ENCODE results near the gene SAMD10.
"Not testable (repeated sequence)": the region's sequence is repeated elsewhere in the genome, so short reads cannot be mapped to it uniquely, and the experiment has no call there.

The SAMD10 gene

DNA sequence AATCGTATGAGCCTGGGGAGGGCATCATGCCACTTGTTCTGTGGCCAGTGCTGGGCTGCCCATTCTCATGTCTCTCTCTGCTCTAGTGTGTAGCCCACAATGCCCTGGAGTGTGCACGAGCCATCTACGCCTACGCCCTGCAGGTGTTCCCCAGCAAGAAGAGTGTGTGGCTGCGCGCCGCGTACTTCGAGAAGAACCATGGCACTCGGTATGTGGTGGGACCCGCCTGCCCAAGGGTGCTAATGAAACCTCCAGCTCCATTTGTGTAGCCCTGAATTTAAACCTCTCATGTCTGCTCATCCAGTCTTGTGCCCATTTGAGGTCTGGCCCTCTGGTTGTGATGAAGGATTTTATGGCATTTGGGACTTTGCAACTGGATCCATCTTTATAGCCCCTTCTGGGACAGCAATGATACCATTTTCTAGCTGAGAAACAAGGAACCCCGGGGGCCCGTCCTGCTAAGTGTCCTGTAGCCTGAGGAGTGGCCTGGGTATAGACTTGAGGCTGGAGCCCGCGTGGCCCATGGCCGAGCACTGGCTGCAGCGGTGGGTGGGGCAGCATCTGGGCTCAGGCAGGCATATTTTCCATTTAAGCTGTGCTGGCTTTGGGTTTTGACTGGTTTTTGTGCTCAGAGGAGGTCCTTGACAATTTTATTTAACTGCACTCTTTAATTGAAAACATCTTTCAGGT, 43.4 kb upstream of the SAMD10 start:
- no peak for TF ChIP-seq ZFX (IDR thresholded peaks at IDR 0.05; ENCODE audit: borderline replicate concordance)
- TF ChIP-seq, protein P1, sequence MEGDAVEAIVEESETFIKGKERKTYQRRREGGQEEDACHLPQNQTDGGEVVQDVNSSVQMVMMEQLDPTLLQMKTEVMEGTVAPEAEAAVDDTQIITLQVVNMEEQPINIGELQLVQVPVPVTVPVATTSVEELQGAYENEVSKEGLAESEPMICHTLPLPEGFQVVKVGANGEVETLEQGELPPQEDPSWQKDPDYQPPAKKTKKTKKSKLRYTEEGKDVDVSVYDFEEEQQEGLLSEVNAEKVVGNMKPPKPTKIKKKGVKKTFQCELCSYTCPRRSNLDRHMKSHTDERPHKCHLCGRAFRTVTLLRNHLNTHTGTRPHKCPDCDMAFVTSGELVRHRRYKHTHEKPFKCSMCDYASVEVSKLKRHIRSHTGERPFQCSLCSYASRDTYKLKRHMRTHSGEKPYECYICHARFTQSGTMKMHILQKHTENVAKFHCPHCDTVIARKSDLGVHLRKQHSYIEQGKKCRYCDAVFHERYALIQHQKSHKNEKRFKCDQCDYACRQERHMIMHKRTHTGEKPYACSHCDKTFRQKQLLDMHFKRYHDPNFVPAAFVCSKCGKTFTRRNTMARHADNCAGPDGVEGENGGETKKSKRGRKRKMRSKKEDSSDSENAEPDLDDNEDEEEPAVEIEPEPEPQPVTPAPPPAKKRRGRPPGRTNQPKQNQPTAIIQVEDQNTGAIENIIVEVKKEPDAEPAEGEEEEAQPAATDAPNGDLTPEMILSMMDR (IDR thresholded peaks at IDR 0.05): no peak
- no peak overlapping the region for H3K27ac ChIP-seq

DNA sequence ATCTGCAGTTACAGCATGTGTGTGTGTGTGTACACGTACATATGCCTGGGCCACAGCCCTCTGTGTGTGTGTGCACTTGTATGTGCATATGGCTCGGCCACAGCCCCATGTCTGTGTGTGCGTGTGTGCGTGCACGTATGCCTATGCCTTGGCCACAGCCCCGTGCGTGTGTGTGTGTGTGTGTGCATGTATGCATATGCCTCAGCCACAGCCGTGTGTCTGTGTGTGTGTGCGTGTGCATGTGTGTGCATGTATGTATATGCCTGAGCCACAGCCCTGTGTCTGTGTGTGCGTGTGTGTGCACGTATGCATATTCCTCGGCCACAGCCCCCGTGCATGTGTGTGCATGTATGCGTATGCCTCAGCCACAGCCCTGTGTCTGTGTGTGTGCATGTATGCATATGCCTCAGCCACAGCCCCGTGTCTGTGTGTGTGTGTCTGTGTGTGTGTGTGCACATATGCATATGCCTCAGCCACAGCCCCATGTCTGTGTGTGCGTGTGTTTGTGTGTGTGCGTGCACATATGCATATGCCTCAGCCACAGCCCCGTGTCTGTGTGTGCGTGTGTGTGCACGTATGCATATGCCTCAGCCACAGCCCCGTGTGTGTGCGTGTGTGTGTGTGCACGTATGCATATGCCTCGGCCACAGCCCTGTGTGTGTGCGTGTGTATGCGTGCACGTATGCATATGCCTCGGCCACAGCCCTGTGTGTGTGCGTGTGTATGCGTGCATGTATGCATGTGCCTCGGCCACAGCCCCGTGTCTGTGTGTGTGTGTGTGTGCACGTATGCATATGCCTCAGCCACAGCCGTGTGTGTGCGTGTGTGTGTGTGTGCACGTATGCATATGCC, 41.9 kb upstream of the SAMD10 start:
- no peak overlapping the region for H3K27ac ChIP-seq
- TF ChIP-seq, protein P1 (IDR thresholded peaks at IDR 0.05): no peak
- TF ChIP-seq ZFX (IDR thresholded peaks at IDR 0.05; ENCODE audit: borderline replicate concordance): no peak

DNA sequence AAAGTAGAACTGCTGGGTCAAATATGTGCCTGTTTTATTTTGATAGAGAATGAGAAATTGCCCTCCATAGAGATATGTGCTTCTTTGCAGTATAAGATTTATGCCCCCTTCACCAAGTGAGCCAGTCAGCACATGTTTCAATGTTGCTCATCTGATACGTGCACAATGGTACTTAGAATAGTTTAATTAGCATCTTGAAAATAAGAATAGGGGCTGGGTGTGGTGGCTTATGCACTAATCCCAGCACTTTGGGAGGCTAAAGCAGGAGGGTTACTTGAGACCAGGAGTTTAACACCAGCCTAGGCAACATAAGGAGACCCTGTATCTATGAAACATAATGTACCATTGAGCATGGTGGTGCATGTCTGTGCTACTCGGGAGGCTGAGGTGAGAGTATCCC, 36.2 kb upstream of the SAMD10 start:
- H3K27ac ChIP-seq: no peak overlapping the region
- TF ChIP-seq ZFX (IDR thresholded peaks at IDR 0.05; ENCODE audit: borderline replicate concordance): no peak
- TF ChIP-seq, protein P1 (IDR thresholded peaks at IDR 0.05): no peak

DNA sequence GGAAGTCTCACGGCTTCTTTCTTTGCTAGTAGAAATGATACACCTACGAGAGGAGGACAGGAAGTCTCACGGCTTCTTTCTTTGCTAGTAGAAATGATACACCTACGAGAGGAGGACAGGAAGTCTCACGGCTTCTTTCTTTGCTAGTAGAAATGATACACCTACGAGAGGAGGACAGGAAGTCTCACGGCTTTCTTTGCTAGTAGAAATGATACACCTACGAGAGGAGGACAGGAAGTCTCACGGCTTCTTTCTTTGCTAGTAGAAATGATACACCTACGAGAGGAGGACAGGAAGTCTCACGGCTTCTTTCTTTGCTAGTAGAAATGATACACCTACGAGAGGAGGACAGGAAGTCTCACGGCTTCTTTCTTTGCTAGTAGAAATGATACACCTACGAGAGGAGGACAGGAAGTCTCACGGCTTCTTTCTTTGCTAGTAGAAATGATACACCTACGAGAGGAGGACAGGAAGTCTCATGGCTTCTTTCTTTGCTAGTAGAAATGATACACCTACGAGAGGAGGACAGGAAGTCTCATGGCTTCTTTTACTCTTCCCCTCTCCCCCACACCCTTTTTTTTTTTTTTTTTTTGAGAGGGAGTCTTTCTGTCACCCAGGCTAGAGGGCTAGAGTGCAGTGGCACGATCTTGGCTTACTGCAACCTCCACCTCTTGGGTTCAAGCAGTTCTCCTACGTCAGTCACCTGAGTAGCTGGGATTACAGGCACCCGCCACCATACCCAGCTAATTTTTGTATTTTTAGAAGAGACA, 33.1 kb upstream of the SAMD10 start:
- not testable (repeated sequence) for H3K27ac ChIP-seq

DNA sequence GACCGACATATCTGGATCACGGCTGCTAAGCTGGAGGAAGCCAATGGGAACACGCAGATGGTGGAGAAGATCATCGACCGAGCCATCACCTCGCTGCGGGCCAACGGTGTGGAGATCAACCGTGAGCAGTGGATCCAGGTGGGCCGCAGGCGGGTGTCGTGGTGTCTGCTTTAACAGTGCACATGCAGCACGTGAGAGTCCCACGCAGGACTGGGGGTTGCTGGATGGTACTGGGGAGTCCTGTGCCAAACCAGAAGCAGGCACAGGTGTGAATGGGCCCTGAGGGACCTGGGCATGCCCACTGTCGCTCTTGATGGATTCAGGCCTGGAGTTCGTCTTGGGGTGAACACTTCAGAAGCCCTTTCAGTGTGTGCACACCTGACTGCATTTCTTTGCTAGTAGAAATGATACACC, 31.9 kb upstream of the SAMD10 start:
- H3K27ac ChIP-seq: no peak overlapping the region
- no peak for TF ChIP-seq ZFX (IDR thresholded peaks at IDR 0.05; ENCODE audit: borderline replicate concordance)
- TF ChIP-seq, protein P1 (IDR thresholded peaks at IDR 0.05): no peak

DNA sequence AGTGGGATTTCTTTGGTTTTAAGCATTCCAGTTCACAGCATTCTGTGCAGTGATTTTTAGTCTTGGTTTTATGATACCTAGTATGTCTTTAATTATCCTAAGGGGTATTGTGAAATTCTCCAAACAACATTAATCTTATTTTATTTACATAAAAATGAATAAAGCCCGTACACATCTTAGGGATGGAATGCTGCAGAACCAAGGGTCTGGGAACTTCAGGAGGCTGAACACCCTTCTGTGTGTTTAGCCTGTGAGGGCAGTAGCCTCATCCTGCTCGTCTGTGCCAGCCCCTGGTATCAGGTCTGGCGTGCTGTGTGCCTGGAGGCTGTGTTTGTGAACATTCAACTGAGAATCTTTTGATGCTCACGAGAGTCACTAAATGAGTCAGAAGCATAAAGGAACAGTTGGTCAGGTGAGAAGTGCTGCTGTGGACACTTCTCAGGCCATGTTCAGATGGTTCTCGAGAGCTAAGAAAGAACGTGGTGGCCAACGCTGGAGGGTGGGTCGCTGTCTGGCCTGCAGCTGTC, 31.3 kb upstream of the SAMD10 start:
- H3K27ac ChIP-seq: no peak overlapping the region

More for the DNA sequence above, 31.3 kb upstream of the SAMD10 start:
- TF ChIP-seq ZFX (IDR thresholded peaks at IDR 0.05; ENCODE audit: borderline replicate concordance): no peak
- TF ChIP-seq, protein P1 (IDR thresholded peaks at IDR 0.05): no peak

All from 22Rv1 (cell line).